Progenitor cell of endocrine pancreas (in vitro differentiated cells): ENCODE data around the gene LAGE3. TPM values are rescaled to one million over a fixed set of nuclear protein-coding genes. Genes with fewer than 3 reads are reported as not detected.
"Not testable (repeated sequence)": the region's sequence is repeated elsewhere in the genome, so short reads cannot be mapped to it uniquely, and the experiment has no call there.

ENCODE experiments used
- DNase-seq: peaks from one replicate; pipeline ENCODE4 v3.0.0; 2021; ENCODE audit warnings: low spot score; ENCODE audit not compliant: unreplicated experiment
- H3K27ac Mint-ChIP-seq: 2 replicates; pipeline ENCODE4 v1.8.0; 2021; ENCODE audit warnings: mild to moderate bottlenecking, moderate library complexity, mixed read lengths
- H3K27me3 Mint-ChIP-seq: 2 replicates; pipeline ENCODE4 v1.8.0; 2021; ENCODE audit warnings: mixed read lengths
- H3K36me3 Mint-ChIP-seq: 2 replicates; pipeline ENCODE4 v1.8.0; 2022; ENCODE audit warnings: mixed read lengths; ENCODE audit not compliant: insufficient read depth
- H3K4me1 Mint-ChIP-seq: 2 replicates; pipeline ENCODE4 v1.8.0; 2021; ENCODE audit warnings: low read depth, mixed read lengths
- H3K4me3 Mint-ChIP-seq: 2 replicates; pipeline ENCODE4 v1.8.0; 2021; ENCODE audit warnings: low read depth, mild to moderate bottlenecking, moderate library complexity, mixed read lengths
- H3K9me3 Mint-ChIP-seq: 2 replicates; pipeline ENCODE4 v1.8.0; 2021; ENCODE audit warnings: low read depth, mixed read lengths
- total RNA-seq: library from RNA; stranded (reverse); gene quantifications from 2 replicates; pipeline ENCODE4 v1.2.1, GENCODE V29; 2021
- TF ChIP-seq, protein P1 (sequence below): fragments of 200-600 bp; sonication (generic); IDR thresholded peaks from one replicate; pipeline ENCODE4 v1.5.0; 2021; ENCODE audit warnings: antibody characterized with exemption, mild to moderate bottlenecking; ENCODE audit not compliant: unreplicated experiment

Gene LAGE3
- total RNA-seq, 1 donor from 2014 or later, result 13.5 TPM

- DNase-seq, result no peak
- Mint-ChIP-seq H3K27me3 (no peaks in the 10 kb centered on the region), H3K36me3 (peaks cover 9% of the 10 kb centered on the region), H3K27ac (no peak overlapping the region), H3K4me3 (no peak overlapping the region), H3K4me1 (no peaks in the 10 kb centered on the region), H3K9me3 (peaks cover 15% of the 10 kb centered on the region)
- TF ChIP-seq, protein P1, sequence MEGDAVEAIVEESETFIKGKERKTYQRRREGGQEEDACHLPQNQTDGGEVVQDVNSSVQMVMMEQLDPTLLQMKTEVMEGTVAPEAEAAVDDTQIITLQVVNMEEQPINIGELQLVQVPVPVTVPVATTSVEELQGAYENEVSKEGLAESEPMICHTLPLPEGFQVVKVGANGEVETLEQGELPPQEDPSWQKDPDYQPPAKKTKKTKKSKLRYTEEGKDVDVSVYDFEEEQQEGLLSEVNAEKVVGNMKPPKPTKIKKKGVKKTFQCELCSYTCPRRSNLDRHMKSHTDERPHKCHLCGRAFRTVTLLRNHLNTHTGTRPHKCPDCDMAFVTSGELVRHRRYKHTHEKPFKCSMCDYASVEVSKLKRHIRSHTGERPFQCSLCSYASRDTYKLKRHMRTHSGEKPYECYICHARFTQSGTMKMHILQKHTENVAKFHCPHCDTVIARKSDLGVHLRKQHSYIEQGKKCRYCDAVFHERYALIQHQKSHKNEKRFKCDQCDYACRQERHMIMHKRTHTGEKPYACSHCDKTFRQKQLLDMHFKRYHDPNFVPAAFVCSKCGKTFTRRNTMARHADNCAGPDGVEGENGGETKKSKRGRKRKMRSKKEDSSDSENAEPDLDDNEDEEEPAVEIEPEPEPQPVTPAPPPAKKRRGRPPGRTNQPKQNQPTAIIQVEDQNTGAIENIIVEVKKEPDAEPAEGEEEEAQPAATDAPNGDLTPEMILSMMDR, result no peak
Measured at GRCh38 chrX:154506483-154507332, 27.6 kb upstream of the LAGE3 start.

DNA sequence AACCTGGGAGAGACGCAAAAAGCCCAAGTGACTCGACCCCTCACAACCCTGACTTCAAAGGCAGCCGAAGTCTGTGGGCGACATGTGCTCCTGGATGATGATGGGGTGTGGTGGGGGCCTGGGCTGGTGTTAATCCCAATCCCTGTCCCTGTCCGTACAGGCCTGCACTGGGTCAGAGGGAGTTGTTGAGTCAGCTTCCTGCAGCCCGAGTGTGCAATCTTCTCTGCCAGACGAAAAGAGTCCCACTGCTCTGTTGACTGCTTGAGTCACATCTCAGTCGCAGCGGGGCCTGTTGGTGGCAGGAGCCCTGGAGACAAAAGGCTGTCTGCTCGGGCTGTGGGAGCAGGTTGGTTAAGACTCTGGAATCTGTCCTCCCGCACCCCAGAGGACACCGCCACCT lies 26.7 kb upstream of the LAGE3 start:
- no peak overlapping the region for H3K4me3 Mint-ChIP-seq
- peaks cover 15% of the 10 kb centered on the region for H3K9me3 Mint-ChIP-seq
- peaks cover 7% of the 10 kb centered on the region for H3K36me3 Mint-ChIP-seq
- TF ChIP-seq, protein P1, result no peak
- no peak overlapping the region for H3K27ac Mint-ChIP-seq
- H3K4me1 Mint-ChIP-seq, result no peaks in the 10 kb centered on the region
- no peak for DNase-seq
- H3K27me3 Mint-ChIP-seq, result no peaks in the 10 kb centered on the region

GRCh38 chrX:154502989-154503388 lies 23.9 kb upstream of the LAGE3 start:
- Mint-ChIP-seq H3K27me3 (no peaks in the 10 kb centered on the region), H3K27ac (no peak overlapping the region), H3K9me3 (peaks cover 3% of the 10 kb centered on the region), H3K36me3 (peaks cover 2% of the 10 kb centered on the region), H3K4me1 (peaks cover 3% of the 10 kb centered on the region), H3K4me3 (no peak overlapping the region)
- no peak for DNase-seq
- TF ChIP-seq, protein P1, result no peak

GRCh38 chrX:154502098-154502497 lies 23.0 kb upstream of the LAGE3 start:
- DNase-seq, result no peak
- TF ChIP-seq, protein P1, result no peak
- H3K9me3 Mint-ChIP-seq, result peaks cover 3% of the 10 kb centered on the region
- peaks cover 3% of the 10 kb centered on the region for H3K4me1 Mint-ChIP-seq
- no peaks in the 10 kb centered on the region for H3K27me3 Mint-ChIP-seq
- H3K27ac Mint-ChIP-seq, result no peak overlapping the region
- H3K36me3 Mint-ChIP-seq, result peaks cover 2% of the 10 kb centered on the region
- H3K4me3 Mint-ChIP-seq, result no peak overlapping the region

DNA sequence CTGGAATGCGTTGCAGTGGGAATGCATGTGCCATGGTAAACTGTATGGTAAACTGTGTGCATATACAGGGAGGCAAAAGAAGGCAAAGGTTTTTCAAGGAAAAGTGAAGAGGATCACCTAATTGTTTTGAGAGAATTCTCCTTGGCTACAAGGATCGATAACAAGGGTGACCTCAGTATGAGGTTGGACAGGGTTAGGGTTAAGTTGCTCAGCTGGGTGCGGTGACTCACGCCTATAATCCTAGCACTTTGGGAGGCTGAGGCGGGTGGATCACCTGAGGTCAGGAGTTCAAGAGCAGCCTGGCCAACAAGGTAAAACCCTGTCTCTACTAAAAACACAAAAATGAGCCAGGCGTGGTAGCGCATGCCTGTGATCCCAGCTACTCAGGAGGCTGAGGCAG lies 22.3 kb upstream of the LAGE3 start:
- not testable (repeated sequence) for H3K27me3 Mint-ChIP-seq, DNase-seq, H3K36me3 Mint-ChIP-seq, H3K4me3 Mint-ChIP-seq, H3K27ac Mint-ChIP-seq, H3K9me3 Mint-ChIP-seq, H3K4me1 Mint-ChIP-seq

GRCh38 chrX:154496591-154497137 lies 17.6 kb upstream of the LAGE3 start:
- not testable (repeated sequence) for H3K36me3 Mint-ChIP-seq, H3K9me3 Mint-ChIP-seq, H3K27ac Mint-ChIP-seq, H3K4me1 Mint-ChIP-seq, H3K4me3 Mint-ChIP-seq, H3K27me3 Mint-ChIP-seq, DNase-seq
